GM18519 (cell line): ENCODE data around the gene FANCG.

ENCODE experiments used
- ATAC-seq: cut with Tn5 transposase; IDR thresholded peaks from one replicate; pipeline ENCODE4 v1.9.1; 2021; ENCODE audit warnings: mild to moderate bottlenecking, moderate library complexity; ENCODE audit not compliant: unreplicated experiment, low FRiP score

The FANCG gene

DNA sequence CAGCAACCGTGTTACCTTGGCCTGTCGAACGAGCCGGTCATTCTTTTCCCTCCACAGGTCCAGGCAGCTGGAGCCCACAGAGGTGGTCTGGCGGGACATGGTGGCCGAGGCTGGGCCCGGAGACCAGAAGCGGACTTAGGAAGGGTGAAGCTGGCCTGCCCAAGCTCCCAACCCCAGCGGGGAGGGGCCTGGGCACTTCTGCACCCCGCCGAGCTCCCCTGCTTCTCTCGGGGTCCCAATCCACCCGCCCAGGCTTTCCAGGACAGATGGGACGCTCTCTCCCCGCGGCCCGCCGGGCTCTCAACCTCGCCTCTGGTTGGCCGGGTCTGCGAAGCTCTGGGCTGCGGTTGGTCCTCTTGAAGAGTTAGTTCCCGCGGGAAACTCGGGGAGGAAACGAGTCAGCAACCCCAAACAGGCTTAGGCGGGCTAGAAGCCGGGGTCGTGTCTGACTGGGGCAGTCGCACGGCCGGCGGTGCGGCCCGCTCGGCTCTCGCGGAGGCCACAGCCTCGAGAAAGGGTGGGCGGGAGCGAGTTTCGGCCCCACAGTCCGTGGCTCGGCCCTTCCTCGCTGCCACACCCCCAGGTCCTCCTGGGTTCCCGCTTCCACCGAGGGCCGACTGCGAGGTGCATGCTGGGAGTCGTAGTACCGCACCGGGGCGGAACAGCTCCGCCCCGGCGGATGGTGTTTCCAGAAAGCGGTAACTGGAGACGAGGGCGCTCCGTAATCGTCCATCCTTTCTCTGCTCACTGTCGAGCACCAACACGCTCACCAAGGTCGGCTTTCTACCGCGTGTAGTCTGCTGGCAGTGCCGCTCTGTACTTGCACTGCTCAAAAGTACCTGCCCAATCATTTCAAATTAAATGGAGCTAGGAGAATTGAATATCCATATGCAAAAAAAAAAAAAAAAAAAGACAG lies at the start of gene FANCG:
TSS of gene FANCG (minus strand) at position 517 of the 916 bp plus-strand sequence. CDS start at position 99, 418 bp downstream.
- peak; percentile 74 for ATAC-seq

GRCh38 chr9:35116898-35117551 lies 37.3 kb upstream of the FANCG start:
- peak; percentile 44 for ATAC-seq

DNA sequence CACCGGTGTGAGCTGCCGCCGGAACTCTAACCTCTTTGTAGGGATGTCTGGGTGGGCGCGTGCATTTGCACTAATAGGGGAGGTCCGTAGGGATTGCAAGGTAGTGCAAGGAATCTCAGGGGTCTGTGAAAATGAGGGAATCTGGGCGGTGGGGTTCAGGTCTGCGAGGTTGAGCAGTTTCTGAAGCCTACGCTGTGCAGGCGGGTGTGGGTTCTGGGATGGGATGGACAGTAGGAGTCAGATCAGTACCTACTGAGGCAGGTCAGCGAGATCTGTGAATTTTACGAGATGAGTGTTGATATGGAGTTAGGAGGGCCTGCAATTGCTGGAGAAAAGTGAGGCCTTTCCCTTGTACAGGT lies 36.8 kb upstream of the FANCG start:
- no peak for ATAC-seq

- ATAC-seq: peak; percentile 45
These were observed 36.2 kb upstream of the FANCG start, which contains the start of gene ATOSB for GRCh38 chr9:35115680-35116538. Gene ATOSB, minus strand, starts transcription at chr9:35115862. Its CDS starts 7,588 bp downstream, at chr9:35108274.

- no peak for ATAC-seq
These were observed 35.3 kb upstream of the FANCG start for GRCh38 chr9:35114840-35115628.

DNA sequence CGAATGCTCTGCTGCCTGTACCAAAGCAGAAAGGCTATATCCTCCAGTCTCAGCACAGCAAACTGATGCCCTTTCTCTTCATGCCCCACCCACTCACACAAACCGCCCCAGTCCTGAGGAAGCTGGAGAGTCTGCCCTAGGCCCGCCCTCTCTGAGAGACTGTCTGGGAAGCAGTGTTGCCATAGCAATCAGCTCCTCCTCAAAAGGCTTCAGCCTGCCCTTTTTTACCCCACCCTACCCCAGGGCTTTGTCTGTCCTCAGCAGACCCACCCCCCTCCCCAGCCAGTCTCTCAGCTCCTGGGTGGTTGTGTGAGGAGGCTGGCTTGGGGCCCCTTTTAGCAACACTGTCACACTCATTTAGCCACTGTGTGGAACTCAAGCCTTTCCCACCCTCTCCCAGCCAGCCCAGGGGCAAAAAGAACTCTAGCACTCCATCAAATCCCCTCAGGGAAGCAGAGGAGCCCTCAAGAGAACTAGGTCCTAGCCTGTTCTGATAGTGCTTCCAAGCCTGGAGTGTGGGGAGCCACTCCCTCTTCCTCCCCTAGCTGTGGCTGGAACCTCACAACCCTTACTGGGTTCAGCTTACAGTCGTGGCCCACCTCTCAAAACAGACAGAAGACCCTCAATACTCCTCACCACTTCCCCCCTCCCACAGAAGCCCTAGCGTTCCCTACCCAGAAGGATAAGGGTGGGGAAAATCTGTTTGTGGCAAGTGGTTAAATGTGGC lies 34.5 kb upstream of the FANCG start:
- ATAC-seq: no peak

- no peak for ATAC-seq
These were observed 32.7 kb upstream of the FANCG start for GRCh38 chr9:35112257-35113020.

DNA sequence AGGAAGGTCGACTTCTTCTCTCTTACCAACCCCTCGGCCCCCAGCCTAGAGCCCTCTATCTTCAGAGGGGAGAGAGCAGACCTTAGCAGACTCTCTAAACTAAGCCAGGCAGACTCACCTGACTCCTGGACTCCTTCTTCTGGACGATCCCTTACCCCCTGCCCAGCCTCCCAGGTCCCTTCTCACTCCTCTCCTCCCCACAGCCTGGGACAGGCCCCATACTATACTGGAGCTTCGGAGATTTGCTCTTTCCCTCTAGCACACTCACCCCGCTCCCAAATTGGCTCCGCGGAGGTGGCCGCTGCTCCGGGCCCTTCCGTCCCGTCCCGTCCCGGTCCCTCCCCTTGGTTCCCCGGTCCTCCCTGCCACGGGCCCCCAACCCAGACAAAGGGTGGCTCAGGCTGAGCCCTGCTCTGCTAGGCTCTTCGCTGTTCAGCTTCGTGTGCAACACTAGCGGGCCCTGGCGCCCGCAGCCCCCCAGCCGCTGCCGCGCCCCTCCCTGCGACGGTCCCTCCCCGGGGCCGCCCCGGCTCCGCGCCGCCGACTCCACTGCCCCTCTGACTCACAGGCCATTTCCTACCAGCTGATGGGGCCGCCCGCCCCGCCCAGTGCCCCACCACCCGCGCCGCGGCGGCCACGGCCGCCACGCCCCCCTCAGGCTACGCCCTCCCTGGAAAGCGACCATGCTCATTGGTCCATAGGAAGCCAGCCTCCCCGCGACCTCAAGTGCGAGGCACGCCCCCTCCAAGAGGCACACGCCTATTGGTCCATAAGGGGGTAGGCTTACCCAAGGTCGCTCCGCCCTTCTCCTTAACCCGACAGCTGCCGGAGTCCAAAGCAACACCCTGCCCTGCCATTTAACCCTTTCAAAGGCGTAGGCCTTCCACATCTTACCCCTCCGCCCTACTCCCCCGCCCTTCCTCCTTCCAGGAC lies 31.5 kb upstream of the FANCG start:
- peak; percentile 61 for ATAC-seq

DNA sequence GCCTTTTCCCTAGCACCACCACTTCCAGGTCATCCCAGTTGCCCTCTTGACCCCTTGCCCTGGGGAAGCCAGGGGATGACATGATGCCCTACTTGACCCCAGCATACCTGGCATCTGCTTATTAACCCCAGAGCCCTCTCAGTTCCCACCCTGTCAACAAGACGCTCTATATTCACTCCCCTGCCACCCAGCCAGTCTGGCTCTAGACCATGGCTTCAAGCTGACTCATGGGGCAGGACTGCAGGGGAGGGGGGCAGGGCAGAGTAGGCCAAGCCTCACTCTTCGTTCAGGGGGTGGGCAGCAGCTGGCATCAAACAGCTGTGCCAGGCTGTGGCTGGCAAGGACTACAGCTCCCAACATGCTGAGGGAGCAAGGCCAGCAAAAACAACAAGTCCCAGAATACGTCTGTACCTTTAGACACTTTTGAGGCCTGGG lies 30.6 kb upstream of the FANCG start:
- no peak for ATAC-seq

DNA sequence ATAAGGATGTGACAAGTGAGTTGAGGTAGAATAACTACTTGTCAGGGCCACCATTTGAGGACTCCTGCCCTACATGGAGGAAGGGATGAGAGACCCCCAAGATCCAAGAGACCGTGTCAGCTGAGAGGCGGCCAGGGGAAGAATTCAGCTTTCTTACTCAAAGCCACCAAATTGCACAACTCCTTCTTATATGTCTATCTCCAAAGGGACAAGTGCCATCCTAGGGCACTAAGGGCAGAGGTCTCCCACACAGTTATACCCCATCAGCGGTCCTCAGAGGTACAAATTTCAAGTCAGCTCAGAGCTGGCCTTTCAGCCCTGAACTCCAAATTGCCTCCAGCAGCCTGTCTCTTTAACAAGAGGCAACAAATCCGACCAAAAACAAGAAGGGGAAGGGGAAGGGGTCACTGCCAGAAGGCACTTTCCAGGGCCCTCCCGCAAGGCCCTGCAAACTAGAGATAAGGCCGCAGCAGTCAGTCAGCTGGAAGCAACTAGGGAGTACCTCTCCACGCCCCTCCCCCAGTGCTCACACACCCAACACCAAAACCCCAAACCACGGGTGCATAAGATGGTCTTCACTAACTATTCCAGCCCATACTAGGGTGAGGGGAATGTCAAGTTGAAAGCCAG lies 29.3 kb upstream of the FANCG start:
- ATAC-seq: no peak

DNA sequence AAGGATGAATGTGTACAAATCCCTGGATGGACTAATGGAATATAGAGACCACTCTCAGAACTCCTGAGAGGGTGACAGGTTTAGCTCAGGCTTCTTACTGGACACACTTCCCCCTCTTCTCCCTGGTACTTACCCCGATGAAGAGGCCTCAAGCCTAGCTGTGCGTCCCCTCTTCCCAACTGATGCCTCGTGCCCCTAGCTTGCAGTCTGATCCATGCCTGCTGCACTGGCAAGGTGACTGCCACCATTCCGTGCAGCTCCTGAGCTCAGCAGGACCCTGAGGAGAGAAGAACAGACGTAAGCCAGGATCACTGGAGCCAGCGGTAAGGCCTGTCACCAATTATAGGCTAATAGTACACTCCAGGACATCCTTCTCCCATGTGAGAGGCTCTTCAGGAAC lies 28.7 kb upstream of the FANCG start:
- ATAC-seq: no peak

- no peak for ATAC-seq
These were observed 27.9 kb upstream of the FANCG start for GRCh38 chr9:35107297-35108290.

- no peak for ATAC-seq
These were observed 26.6 kb upstream of the FANCG start for GRCh38 chr9:35106343-35106730.

- ATAC-seq: no peak
These were observed 26.0 kb upstream of the FANCG start for GRCh38 chr9:35105571-35106342.

- ATAC-seq: no peak
These were observed 25.4 kb upstream of the FANCG start for GRCh38 chr9:35105126-35105525.
